Endothelial cell (in vitro differentiated cells): Measurements from ENCODE around the gene ZNF839. TPM values are rescaled to one million over a fixed set of nuclear protein-coding genes. Genes with fewer than 3 reads are reported as not detected.
A peak's percentile ranks its signal among the peaks of the same experiment; 100 is the strongest.

Experiments
- DNase-seq: peaks from one replicate; pipeline ENCODE4 v3.0.0; 2021; ENCODE audit warnings: low spot score
- H3K27ac Mint-ChIP-seq: one replicate; pipeline ENCODE4 v1.8.0; 2021; ENCODE audit warnings: mixed read lengths, inconsistent platforms; ENCODE audit not compliant: unreplicated experiment
- H3K27me3 Mint-ChIP-seq: one replicate; pipeline ENCODE4 v1.8.0; 2021; ENCODE audit warnings: mild to moderate bottlenecking, moderate library complexity, mixed read lengths, inconsistent platforms; ENCODE audit not compliant: unreplicated experiment
- H3K36me3 Mint-ChIP-seq: one replicate; pipeline ENCODE4 v1.8.0; 2021; ENCODE audit warnings: mild to moderate bottlenecking, low read depth, mixed read lengths, inconsistent platforms; ENCODE audit not compliant: unreplicated experiment
- H3K4me1 Mint-ChIP-seq: one replicate; pipeline ENCODE4 v1.8.0; 2021; ENCODE audit warnings: mild to moderate bottlenecking, mixed read lengths, inconsistent platforms; ENCODE audit not compliant: unreplicated experiment
- H3K4me3 Mint-ChIP-seq: one replicate; pipeline ENCODE4 v1.8.0; 2021; ENCODE audit warnings: mild to moderate bottlenecking, mixed read lengths, inconsistent platforms; ENCODE audit not compliant: unreplicated experiment
- H3K9me3 Mint-ChIP-seq: one replicate; pipeline ENCODE4 v1.8.0; 2021; ENCODE audit warnings: mixed read lengths, inconsistent platforms; ENCODE audit not compliant: unreplicated experiment
- total RNA-seq: library from RNA; stranded (reverse); fragmentation: NEBNext Ultra II Directional; extraction: Animal tissue kit (Norgen Biotek cat#: 25700); gene quantifications from one replicate; pipeline ENCODE4 v1.2.1, GENCODE V29; 2021; ENCODE audit not compliant: unreplicated experiment
- TF ChIP-seq, protein P1 (sequence below): fragments of 200-600 bp; sonication (generic); IDR thresholded peaks from one replicate; pipeline ENCODE4 v1.5.0; 2021; ENCODE audit warnings: antibody characterized with exemption; ENCODE audit not compliant: unreplicated experiment

Gene ZNF839
- total RNA-seq, 1 donor from 2014 or later: 18.5 TPM

- Mint-ChIP-seq H3K27me3 (peaks cover 1% of the 10 kb centered on the region), H3K36me3 (peaks cover 13% of the 10 kb centered on the region), H3K27ac (peak overlapping the region; percentile 65), H3K9me3 (no peaks in the 10 kb centered on the region), H3K4me3 (no peak overlapping the region), H3K4me1 (peaks cover 14% of the 10 kb centered on the region)
- DNase-seq: no peak
- TF ChIP-seq, protein P1, sequence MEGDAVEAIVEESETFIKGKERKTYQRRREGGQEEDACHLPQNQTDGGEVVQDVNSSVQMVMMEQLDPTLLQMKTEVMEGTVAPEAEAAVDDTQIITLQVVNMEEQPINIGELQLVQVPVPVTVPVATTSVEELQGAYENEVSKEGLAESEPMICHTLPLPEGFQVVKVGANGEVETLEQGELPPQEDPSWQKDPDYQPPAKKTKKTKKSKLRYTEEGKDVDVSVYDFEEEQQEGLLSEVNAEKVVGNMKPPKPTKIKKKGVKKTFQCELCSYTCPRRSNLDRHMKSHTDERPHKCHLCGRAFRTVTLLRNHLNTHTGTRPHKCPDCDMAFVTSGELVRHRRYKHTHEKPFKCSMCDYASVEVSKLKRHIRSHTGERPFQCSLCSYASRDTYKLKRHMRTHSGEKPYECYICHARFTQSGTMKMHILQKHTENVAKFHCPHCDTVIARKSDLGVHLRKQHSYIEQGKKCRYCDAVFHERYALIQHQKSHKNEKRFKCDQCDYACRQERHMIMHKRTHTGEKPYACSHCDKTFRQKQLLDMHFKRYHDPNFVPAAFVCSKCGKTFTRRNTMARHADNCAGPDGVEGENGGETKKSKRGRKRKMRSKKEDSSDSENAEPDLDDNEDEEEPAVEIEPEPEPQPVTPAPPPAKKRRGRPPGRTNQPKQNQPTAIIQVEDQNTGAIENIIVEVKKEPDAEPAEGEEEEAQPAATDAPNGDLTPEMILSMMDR: no peak
Measured at GRCh38 chr14:102330806-102331205, 11.3 kb downstream of the ZNF839 start.

GRCh38 chr14:102333390-102333789 is 13.8 kb downstream of the ZNF839 start:
- TF ChIP-seq, protein P1: no peak
- no peaks in the 10 kb centered on the region for H3K9me3 Mint-ChIP-seq
- peak overlapping the region; percentile 91 for H3K27ac Mint-ChIP-seq
- DNase-seq: no peak
- H3K36me3 Mint-ChIP-seq: peaks cover 19% of the 10 kb centered on the region
- peaks cover 3% of the 10 kb centered on the region for H3K27me3 Mint-ChIP-seq
- H3K4me3 Mint-ChIP-seq: peak overlapping the region; percentile 34
- H3K4me1 Mint-ChIP-seq: peaks cover 14% of the 10 kb centered on the region

- no peaks in the 10 kb centered on the region for H3K9me3 Mint-ChIP-seq
- peaks cover 23% of the 10 kb centered on the region for H3K36me3 Mint-ChIP-seq
- no peak for DNase-seq
- H3K4me1 Mint-ChIP-seq: peaks cover 14% of the 10 kb centered on the region
- peaks cover 3% of the 10 kb centered on the region for H3K27me3 Mint-ChIP-seq
- H3K27ac Mint-ChIP-seq: peak overlapping the region; percentile 91
- H3K4me3 Mint-ChIP-seq: peak overlapping the region; percentile 34
- TF ChIP-seq, protein P1: no peak
Measured at GRCh38 chr14:102333795-102334705, 14.5 kb downstream of the ZNF839 start.

DNA sequence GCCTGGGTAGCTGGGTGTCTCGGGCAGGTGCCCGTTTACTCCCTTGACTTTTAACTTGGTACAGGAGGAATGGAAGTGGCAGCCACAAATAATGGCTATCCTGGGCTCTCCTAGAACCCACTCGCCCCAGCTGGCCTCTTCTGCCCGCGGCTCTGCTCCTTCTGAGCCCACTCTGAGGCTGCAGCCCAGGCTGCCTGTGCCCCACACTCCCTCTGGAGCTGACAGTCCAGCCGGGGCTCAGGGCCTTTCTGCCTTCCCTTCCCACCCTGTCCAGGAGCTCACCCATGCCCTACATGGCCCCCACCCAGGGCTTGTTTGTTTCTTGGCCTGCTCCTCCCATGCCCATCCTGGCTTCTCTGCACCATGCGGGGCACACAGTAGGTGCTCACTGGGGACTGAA is 15.6 kb downstream of the ZNF839 start:
- Mint-ChIP-seq H3K4me3 (no peak overlapping the region), H3K27ac (no peak overlapping the region), H3K9me3 (no peaks in the 10 kb centered on the region), H3K27me3 (peaks cover 3% of the 10 kb centered on the region), H3K36me3 (peaks cover 23% of the 10 kb centered on the region), H3K4me1 (peaks cover 14% of the 10 kb centered on the region)
- DNase-seq: no peak
- TF ChIP-seq, protein P1: no peak

GRCh38 chr14:102338724-102339123 is 19.2 kb downstream of the ZNF839 start:
- peaks cover 34% of the 10 kb centered on the region for H3K36me3 Mint-ChIP-seq
- peaks cover 7% of the 10 kb centered on the region for H3K4me1 Mint-ChIP-seq
- no peaks in the 10 kb centered on the region for H3K9me3 Mint-ChIP-seq
- no peak for DNase-seq
- TF ChIP-seq, protein P1: no peak
- peaks cover 2% of the 10 kb centered on the region for H3K27me3 Mint-ChIP-seq
- H3K27ac Mint-ChIP-seq: no peak overlapping the region
- peak overlapping the region; percentile 6 for H3K4me3 Mint-ChIP-seq
